Subcutaneous adipose tissue (tissue), 4 donors: ENCODE measurements around the gene CHST13. TPM values are rescaled to one million over a fixed set of nuclear protein-coding genes. Genes with fewer than 3 reads are reported as not detected.

Experiments
- CTCF ChIP-seq: fragments of 450-650 bp; IDR thresholded peaks from one replicate; pipeline ENCODE4 v1.5.1; 2016; ENCODE audit warnings: low read depth, mild to moderate bottlenecking, control low read depth, antibody characterized with exemption, moderate library complexity
- total RNA-seq, 4 donors: library from RNA; depleted of rRNA; stranded (reverse); fragments of >200 nt; gene quantifications; one replicate each; pipeline ENCODE4 v1.1.0, GENCODE V29; 2016

CHST13 gene
- total RNA-seq, 4 donors from 2014 or later: 0.66 to 2.5 (median 1.3) TPM

DNA sequence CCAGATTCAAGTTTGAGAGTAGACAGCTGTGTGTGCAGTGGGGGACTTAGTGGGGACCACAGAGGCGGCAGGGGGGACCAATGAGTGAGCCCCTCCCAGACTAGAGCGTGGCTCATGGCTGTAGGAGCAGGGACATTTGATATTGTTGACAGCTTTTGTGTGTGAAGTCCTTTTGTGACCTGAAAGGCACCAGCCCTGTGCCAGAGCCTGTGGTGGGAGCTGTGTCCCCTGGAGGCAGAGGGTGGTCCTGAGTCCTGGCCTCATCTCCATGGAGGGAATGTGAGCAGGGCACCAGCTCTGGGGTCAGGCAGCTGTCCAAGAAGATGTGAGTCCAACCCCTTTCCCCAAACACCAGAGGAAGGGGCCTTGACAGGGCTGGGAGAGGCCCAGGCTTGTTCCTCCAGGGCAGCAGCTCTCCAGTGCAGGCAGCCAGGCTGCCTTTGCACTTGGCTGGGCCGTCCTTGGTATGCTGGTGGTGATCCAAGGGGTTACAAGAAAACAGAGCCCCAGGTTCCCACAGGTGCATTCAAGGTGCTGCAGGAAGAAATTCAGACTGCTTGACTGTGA lies 44.9 kb downstream of the CHST13 start:
- TF ChIP-seq CTCF: no peak

DNA sequence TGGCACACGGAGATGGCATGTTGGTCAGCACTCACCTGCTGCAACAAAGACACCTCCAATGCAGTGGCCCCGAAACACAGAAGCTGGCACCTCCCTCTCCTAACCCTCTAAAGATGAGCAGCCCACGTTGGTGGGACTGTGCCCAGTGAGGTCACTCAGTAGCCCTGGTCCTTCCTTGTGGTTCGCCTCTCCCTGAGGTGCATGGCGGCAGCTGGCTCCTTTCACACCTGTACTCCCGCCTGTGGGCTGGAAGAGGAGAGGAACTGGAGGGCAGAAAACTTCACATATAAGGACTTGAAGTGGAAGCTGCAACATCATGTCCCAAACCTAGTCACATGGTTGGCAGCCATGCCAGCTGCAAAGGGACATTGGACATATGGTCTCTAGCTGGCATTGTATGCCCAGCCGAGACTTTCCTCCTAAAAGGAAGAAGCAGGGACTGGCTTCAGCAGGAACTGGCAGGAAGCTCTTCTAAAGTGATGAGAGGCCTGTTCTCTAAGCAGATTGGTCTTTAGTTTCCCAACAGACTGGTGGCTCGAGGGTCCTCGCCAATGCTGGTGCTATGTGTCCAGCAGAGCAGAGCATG lies 45.5 kb downstream of the CHST13 start:
- TF ChIP-seq CTCF: no peak

GRCh38 chr3:126570103-126570541 lies 46.2 kb downstream of the CHST13 start:
- no peak for TF ChIP-seq CTCF

- no peak for TF ChIP-seq CTCF
Measured at GRCh38 chr3:126571078-126571477, 47.1 kb downstream of the CHST13 start.

- no peak for TF ChIP-seq CTCF
Measured at GRCh38 chr3:126573492-126574117, 49.6 kb downstream of the CHST13 start.

GRCh38 chr3:126577261-126577660 lies 53.3 kb downstream of the CHST13 start:
- TF ChIP-seq CTCF: no peak

GRCh38 chr3:126578702-126579101 lies 54.7 kb downstream of the CHST13 start:
- TF ChIP-seq CTCF: no peak
